ENCODE measurements around the gene POLQ.
"Not testable (repeated sequence)": the region's sequence is repeated elsewhere in the genome, so short reads cannot be mapped to it uniquely, and the experiment has no call there.

Gene POLQ

DNA sequence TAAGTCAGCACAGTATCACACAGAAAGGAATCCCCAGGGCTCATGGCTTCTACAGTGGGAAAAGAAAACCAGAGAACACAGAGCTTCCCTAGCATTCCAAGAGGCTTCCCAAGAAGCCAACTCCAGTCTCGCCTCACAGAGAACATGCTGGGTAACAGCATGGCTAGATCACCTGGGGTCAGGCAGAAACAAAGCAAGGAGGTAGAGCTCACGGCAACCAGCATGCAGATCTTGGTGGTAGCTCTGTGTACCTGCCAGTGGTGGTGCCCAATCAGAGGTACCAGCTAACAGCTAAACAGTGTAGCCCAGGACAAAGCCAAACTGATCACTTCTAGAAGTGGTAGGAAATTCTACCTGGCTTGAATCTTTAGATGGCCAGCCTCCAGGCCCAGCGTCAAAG, 31.3 kb downstream of the POLQ start:
- no peak for DNase-seq (ENCODE audit: low read depth, low spot score)

- no peak for DNase-seq (ENCODE audit: low read depth, low spot score)
Measured at GRCh38 chr3:121508389-121508788, 37.4 kb downstream of the POLQ start.

GRCh38 chr3:121505256-121505655, 40.5 kb downstream of the POLQ start:
- no peak for DNase-seq (ENCODE audit: low read depth, low spot score)

DNA sequence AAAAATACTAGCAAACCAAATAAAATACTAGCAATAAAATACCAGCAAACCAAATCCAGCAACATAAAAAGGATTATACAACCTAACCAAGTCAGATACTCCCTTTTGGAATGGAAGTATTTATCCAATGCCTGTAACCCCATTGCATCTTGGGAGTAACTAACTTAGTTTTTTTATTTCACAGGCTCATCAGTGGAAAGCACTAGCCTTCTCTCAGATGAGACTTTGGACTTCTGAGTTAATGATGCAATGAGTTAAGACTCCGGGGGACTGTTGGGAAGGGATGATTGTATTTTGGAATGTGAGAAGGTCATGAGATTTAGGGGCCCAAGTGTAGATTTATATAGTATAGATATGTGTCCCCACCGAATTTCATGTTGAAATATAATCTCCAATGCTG, 41.2 kb downstream of the POLQ start:
- DNase-seq (ENCODE audit: low read depth, low spot score), result no peak

DNA sequence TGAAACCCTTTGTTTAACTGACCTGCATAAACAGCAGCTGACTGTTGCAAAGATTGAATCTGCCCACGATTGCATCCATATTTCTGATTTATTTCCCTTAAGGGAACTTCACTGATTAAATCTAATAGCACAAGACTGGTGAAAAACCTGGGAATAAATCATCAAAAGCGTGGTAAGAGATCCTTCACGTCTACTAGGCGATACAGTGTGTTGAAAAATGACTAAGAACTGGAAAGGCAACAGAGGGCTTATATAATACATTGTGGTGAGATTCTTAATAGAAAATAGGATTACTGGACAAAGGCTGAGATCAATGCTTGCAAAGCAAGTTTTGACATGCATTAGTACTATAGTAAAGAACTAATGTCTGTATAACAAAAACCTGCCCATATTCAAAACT, 49.0 kb downstream of the POLQ start:
- DNase-seq (ENCODE audit: low read depth, low spot score), result no peak

GRCh38 chr3:121493431-121493830, 52.4 kb downstream of the POLQ start:
- no peak for DNase-seq (ENCODE audit: low read depth, low spot score)

GRCh38 chr3:121491683-121492320, 54.0 kb downstream of the POLQ start:
- DNase-seq (ENCODE audit: low read depth, low spot score), result no peak

GRCh38 chr3:121490161-121490560, 55.6 kb downstream of the POLQ start:
- DNase-seq (ENCODE audit: low read depth, low spot score), result no peak

GRCh38 chr3:121488628-121489027, 57.2 kb downstream of the POLQ start:
- no peak for DNase-seq (ENCODE audit: low read depth, low spot score)

- no peak for DNase-seq (ENCODE audit: low read depth, low spot score)
Measured at GRCh38 chr3:121483290-121483689, 62.5 kb downstream of the POLQ start.

DNA sequence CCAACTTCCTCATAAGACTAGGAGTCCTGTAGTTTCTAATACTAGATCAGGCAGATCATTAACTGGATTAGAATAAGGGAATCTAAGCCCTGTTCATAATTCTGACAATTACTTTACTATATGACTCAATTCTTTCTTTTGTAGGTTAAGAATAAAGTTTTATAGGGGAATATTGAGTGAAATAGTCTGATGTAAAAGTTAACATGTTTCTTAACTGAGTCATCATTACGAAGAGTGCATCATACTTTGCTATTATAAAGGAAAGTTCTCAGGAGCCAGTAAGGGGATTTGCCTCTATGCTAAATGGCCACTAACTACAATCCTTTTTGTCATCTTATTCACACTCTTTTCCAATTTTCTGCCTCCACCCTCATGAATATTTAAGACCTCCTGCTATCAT, 63.1 kb downstream of the POLQ start:
- no peak for DNase-seq (ENCODE audit: low read depth, low spot score)

GRCh38 chr3:121481106-121481880, 64.5 kb downstream of the POLQ start:
- DNase-seq (ENCODE audit: low read depth, low spot score), result no peak

GRCh38 chr3:121477589-121477988, 68.2 kb downstream of the POLQ start:
- no peak for DNase-seq (ENCODE audit: low read depth, low spot score)

DNA sequence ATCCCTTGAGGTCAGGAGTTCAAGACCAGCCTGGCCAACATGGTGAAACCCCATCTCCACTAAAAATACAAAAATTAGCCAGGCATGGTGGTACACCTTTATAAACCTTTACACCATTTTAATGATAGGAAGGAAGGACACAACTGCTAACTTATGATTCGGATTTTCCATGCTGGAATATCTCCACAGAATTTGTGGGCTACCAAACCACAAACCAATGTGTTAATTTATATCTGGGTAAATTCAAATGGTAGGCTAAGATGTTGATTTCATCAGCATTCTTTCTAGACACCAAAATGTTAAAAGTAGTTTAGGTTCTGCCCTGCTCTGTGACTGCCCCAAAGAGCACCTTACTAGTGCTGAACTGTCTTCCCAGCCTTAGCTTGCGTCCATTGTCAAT, 72.8 kb downstream of the POLQ start:
- DNase-seq (ENCODE audit: low read depth, low spot score), result no peak

- DNase-seq (ENCODE audit: low read depth, low spot score), result no peak
Measured at GRCh38 chr3:121467085-121467484, 78.7 kb downstream of the POLQ start.

GRCh38 chr3:121463745-121464144, 82.0 kb downstream of the POLQ start:
- no peak for DNase-seq (ENCODE audit: low read depth, low spot score)

- DNase-seq (ENCODE audit: low read depth, low spot score), result no peak
Measured at GRCh38 chr3:121462565-121462964, 83.2 kb downstream of the POLQ start.

GRCh38 chr3:121451752-121452151, 94.0 kb downstream of the POLQ start:
- DNase-seq (ENCODE audit: low read depth, low spot score), result not testable (repeated sequence)

DNA sequence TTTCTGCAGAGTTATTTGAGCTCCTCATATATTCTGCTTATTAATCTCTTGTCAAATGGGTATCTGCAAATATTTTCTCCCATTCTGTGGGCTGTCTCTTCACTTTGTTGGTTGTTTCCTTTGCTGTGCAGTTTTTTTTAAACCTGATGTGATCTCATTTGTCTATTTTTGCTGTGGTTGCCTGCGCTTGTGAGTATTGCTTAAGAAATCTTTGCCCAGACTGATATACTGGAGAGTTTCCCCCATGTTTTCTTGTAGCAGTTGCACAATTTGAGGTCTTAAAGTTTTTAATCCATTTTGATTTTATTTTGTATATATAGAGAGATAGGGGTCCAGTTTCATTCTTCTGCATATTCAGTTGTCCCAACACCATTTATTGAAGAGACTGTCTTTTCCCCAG, 102.3 kb downstream of the POLQ start:
- no peak for DNase-seq (ENCODE audit: low read depth, low spot score)

DNA sequence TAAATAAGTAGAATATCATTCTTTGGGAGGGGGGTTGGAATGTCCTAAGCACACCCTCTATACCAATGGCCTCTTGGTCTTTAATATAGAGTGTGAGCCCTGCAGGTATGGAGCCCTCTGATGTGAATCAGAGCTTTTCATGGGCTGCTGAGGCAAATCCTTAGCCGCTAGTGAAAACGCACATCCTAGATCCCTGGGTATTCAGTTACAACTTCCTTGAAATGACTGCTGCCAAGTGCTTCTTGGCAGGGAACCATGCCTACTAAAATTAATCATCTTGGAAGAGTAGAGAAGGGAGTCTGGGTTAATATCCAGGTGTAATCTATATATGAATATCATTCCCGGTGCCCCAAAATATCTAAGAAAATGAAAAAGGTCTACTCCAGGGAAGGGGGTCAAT, 109.1 kb downstream of the POLQ start:
- DNase-seq (ENCODE audit: low read depth, low spot score), result no peak

DNA sequence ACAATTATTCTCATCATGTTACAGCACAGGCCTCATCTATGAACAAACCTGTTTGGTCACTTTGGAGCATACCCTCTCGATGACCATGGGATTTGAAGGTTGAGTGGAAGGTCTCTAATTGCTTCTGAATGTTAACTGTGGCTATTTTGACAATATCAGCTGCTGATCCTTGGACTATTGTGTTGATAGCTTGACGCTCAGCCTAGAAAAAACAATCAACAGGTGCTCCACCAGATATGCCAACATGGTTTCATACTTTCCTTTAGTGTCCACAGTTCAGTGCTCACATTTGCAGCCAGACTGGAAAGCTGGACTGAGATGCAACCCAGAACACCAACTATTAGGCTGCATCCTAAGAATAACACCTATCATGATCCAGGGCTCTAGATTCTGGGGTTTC, 109.7 kb downstream of the POLQ start:
- DNase-seq (ENCODE audit: low read depth, low spot score), result no peak

GRCh38 chr3:121431726-121432517, 113.9 kb downstream of the POLQ start:
- DNase-seq (ENCODE audit: low read depth, low spot score), result no peak

Data from ELF-1 (cell line).